NCI-H2081 (cell line): ENCODE results near the gene CFHR3.
"Not testable (repeated sequence)": the region's sequence is repeated elsewhere in the genome, so short reads cannot be mapped to it uniquely, and the experiment has no call there.

Source experiments
- DNase-seq, 2 experiments: peaks; one replicate each; lab custom pipeline; 2025; lab: John Stamatoyannopoulos, UW

CFHR3 gene

DNA sequence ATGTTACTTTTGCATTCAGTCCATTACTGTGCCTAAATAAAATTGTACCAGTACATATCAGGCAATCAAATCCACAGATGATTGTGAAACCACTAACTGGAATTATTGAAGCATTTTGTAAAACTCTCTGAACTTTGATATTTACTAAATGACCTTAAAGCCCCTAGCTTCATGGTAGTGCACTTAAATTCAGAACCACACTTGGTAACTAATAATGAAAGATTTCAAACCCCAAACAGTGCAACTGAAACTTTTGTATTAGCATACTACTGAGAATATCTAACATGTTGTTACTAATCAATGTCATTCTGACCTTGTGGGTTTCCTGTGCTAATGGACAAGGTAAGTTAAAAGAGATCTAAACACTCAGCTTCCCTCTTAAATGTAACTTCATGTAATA is at the start of gene CFHR3:
CFHR3 (plus strand) TSS at position 238 of the 400 bp plus-strand sequence; CDS start at position 285, 47 bp downstream.
- DNase-seq, result no peak

DNA sequence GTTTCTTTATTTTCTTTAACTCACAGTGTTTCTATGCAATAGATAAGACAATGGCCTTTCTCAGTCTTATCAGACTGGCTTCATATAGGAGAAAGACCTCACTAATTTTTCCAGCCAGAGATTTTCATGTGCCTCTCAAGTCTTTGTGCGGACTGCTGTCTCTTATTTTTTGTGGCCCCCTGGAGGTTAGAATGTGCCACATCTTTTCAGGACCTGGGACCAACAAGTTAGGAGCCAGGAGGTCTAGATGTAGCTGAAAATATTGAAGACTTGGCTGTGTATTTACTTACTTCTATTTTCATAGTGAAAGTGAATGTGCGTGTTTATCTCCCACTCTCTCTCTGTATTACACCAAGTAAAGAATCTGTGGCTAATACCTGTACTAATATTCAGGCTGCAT is 42.1 kb upstream of the CFHR3 start:
- no peak for DNase-seq

DNA sequence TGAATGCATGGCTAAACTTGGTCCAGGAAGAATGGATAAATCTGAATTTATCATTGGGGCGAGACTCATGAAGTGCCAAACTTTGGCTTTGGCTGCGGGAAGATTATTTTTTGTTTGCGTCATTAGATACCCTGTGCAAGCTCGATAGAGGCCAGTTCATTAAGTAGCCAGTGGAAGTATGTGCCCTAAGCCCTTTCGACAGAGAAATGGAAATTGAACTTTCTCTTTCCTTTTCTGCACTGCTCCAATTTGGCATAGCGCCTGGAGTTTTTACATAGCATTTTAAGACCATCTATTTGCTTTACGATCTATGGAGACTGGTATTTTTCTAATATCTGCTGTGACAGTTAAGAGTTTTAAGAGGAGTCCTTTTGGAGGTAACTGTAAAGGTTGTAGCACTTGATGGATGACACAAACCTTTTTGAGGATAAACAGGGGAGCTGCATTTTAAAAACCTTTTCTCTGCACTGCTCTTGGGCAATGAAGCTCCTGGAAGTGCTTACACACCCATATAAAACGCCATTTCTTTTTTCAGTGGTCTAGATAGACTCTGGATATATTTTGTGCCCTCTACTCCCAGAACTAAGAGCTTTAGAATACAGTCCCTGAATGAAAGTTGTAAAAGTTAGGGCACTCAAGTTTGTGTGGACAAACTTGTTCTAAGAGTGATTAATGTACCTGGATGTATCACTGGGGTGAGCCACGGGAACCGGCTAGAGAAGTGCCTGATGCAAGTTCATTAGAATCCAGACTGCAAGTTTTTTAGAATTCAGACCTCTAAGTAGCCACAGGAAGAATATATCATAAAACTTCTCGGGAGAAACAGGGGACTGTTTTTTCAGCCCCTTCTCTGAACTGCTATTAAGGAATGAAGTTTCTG is 41.3 kb upstream of the CFHR3 start:
- DNase-seq, result no peak

DNA sequence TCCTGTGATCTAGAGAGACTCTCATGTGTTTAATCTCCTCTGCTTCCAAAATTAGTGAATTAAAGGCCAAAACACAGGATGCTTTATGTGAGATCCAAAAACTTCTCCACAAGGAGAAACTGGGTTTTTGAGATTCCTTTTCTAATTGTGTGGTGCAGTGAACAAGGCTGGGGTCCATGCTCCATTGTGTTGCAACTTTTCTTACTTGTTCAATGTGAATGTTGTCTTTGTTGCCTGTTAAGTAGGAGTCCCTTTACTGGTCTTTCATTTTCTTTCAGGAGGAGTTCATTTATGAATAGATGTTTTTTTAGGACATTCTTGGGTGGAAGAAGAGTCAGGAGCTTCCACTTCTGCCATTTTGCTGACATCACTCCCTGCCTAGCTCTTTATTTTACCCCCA is 40.6 kb upstream of the CFHR3 start:
- DNase-seq, result no peak

DNA sequence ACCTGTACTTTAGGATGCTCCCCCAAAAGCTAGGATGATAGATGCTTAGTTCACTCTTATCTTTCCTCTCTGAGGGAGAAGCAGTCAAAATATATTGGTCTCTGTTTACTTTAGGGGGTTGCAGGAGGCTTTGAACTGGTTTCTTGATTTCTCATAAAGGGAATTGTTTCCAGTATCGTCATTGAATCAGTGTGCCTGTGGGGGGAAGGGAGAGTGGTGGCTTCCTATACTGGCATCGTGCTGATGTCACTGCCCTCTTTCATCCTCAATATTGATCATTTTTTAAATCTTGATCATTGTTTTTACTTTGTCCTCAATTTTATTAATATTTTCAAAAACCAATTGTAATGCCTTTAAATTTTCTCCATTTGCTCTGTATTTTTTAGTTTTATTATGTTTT is 40.2 kb upstream of the CFHR3 start:
- DNase-seq, result no peak

DNA sequence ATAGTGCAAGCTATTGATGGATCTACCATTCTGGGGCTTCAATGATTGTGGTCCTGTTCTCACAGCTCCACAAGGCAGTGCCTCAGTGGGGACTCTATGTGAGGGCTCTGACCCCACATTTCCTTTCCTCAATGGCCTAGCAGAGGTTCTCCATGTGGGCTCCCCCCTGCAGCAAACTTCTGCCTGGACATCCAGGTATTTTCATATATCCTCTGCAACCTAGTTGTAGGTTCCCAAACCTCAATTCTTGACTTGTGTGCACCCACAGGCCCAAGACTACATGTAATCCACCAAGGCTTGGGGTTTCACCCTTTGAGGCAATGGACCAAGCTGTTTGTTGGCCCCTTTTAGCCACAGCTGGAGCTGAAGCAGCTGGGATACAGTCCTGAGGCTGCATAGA is 35.9 kb upstream of the CFHR3 start:
- no peak for DNase-seq

DNA sequence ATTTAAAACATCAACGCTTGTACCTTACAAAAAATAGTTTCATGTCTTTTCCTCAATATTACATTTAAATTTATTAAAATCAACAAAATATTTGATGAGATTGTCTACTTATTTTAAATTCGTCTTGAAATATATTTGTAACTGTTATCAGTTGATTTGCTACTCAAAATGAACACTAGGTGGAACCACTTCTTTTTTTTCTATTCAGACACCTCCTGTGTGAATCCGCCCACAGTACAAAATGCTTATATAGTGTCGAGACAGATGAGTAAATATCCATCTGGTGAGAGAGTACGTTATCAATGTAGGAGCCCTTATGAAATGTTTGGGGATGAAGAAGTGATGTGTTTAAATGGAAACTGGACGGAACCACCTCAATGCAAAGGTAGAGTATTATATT is 31.4 kb upstream of the CFHR3 start:
- peak; percentile 74 to 89 for DNase-seq

DNA sequence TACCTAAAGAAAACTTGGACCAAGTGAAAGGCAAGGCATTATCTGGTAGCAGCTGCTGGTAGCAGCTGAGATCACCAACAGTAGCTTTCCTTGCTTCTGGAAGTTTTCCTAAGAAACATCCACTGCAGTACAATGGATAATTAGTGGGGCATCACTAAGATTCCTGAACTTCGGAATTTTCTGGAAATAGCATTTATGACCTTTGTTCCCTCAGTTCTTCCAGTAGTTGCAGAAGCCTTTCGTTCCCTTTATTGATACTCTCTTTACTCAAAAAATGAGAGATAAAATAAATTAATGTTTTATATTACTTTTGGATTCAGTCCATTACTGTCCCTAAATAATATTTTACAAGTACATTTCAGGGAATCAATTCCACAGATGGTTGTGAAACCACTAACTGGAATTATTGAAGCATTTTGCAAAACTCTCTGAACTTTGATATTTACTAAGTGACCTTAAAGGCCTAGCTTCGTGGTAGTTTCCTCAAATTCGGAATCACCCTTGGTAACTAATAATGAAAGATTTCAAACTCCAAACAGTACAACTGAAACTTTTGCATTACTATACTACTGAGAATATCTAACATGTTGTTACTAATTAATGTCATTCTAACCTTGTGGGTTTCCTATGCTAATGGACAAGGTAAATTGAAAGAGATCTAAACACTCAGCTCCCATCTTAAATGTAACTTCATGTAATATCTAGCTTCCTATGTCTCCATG is 9.5 kb upstream of the CFHR3 start:
- DNase-seq, result not testable (repeated sequence)

DNA sequence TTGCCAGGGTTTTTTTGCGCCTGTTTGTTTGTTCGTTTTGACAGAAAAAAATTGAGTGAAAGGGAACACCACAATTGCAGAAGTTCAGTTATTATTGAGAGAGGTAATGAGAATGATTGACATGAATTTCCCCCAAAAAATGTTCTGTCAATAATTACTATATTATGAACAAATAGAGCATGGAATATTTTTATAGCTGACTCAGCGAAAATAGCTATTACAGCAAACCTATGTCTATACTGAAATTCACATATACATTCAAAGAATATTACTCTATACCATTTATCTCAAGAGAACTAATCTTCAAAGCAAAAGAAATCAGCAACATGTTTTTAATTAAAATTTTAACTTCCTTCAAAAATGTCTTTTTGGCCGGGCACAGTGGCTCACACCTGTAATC is 4.8 kb upstream of the CFHR3 start:
- DNase-seq, result not testable (repeated sequence)

DNA sequence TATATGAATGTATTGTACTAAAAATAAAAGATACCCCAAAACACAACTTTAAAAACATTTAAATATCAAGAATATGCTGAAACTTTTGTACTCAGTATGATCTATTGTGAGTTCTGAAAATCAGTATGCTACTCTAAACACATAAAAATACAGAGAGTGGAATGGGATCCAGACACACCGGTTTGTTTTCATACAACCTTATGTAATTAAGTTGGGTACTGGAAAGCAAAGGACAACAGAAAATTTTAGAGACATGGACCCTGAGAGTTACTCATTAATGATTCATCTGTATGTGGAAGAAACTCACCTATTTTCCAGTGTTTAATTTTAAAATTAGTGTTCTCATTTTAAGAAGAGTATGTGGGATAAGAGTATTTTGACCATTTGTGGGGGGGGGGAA is 927 bp upstream of the CFHR3 start:
- no peak for DNase-seq

DNA sequence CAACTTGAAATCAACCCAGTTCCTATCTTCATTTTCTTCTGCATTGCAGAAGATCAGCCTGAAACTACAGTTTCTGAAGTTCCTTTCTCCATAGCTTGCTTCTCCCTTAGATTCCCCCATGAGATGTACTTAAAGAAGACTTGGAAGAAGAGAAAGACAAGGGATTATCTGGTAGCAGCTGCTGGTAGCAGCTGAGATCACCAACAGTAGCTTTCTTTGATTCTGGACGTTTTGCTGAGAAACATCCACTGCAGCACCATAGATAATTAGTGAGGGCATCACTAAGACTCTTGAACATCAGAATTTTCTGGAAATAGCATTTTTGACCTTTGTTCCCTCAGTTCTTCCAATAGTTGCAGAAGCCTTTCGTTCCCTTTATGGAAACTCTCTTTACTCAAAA is 465 bp upstream of the CFHR3 start:
- no peak for DNase-seq

DNA sequence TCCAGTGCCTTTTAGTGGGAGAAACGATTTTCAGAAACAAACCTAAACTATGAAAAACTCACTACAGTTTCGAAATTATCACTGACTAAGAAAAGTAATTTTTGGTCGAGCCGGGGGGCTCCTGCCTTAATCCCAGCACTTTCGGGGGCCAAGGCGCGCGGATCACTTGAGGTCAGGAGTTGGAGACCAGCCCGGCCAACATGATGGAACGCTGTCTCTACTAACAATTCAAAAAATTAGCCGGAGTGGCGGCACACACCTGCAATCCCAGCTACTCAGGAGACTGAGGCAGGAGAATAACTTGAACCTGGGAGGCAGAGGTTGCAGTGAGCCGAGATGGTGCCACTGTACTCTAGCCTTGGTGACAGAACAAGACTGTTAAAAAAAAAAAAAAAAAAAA is 3.0 kb downstream of the CFHR3 start:
- no peak for DNase-seq

DNA sequence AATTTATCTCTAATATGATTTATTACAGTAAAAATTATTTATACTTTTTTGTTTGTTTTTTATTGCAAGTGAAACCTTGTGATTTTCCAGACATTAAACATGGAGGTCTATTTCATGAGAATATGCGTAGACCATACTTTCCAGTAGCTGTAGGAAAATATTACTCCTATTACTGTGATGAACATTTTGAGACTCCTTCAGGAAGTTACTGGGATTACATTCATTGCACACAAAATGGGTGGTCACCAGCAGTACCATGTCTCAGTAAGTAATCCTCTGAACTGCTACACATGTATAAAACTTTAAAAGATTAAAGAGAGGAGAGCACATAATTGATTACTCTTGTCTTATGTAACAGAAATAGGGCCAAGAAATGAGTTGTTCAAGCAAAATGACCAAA is 4.5 kb downstream of the CFHR3 start:
- no peak for DNase-seq

DNA sequence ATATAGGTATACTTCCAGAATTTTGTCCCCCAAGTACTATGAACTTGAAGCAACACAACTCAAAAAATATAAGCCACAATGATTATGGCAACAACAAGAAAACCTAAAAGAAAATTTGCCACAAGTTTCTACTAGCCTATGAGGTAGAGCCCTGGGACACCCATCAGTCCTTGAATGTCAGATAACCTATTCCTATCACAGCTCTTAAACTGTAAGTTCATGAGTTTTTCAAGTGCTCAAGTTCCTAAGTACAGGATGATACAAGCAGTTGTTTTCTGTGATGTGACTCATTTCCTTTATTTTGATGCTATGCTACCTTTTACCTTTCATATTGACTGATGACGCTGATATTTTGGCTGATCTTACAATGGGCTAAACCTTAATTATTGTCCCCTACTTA is 16.6 kb downstream of the CFHR3 start:
- DNase-seq, result not testable (repeated sequence)

DNA sequence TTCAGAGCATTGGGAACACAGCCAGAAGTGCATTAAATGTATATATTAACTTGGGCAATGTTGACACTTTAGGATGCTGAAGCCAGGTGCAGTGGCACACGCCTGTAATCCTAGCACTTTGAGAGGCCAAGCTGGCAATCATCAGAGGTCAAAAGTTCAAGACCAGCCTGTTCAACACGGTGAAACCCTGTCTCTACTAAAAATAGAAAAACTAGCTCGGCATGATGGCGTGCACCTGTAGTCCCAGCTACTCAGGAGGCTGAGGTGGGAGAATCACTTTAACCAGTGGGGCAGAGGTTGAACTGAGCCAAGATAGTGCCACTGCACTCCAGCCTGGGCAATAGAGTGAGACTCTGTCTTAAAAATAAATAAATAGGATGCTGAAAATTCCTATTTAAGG is 19.5 kb downstream of the CFHR3 start:
- DNase-seq, result peak; percentile 94 to 99

DNA sequence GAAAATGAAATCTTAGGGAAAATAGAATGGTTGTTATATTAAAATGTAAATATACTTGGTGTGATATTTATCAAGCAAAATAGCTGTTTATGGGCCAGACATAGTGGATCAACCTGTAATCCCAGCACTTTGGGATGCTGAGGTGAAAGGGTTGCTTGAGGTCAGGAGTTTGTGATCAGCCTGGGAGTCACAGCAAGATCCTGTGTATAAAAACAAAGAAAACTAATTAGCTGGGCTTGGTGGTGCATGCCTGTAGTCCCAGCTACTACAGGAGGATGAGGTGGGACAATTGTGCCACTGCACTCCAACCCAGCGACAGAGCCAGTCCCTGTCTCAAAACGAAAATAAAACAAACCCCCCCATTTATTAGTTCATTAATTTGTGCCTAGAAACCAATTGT is 23.3 kb downstream of the CFHR3 start:
- no peak for DNase-seq

DNA sequence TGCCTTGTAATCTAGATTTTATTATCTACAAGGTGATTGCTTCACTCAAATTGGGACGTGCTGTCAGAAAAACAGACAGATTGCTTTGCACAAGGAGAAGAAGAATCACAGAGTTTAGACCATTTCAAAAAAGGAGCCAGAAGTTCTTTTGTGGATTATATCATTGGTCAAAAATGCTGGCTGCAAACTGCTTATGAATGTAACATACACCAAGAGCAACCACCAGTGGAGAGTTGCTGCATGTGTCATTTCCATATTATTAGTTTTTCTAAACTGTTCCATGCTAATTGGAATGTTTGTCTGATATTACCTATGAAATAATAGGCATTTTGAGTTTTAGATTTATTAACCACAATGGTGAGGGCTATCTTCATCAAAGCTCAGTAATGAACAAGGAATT is 27.3 kb downstream of the CFHR3 start:
- DNase-seq, result not testable (repeated sequence)

DNA sequence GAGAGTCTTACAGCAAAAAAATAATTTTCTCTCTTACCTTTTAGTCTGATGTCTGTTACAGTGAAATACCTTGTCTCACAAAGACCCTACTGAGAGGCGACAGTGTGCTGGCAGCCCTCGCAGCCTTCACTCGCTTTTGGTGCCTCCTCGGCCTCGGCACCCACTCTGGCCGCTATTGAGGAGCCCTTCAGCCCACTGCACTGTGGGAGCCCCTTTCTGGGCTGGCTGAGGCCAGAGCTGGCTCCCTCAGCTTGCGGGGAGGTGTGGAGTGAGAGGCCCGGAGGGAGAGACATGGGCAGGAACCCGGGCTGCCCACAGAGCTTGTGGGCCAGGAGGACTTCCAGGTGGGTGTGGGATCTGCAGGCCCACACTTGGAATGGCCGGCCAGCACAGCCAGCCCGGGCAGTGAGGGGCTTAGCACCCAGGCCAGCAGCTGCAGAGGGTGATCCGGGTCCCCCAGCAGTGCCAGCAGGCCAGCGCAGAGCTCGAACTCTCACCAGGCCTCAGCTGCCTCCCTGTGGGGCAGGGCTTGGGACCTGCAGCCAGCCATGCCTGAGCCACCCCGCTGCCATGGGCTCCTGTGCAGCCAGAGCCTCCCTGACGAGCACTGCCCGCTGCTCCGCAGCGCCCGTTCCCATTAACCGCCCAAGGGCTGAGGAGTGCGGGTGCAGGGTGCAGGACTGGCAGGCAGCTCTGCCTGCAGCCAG is 34.0 kb downstream of the CFHR3 start:
- DNase-seq, result no peak

DNA sequence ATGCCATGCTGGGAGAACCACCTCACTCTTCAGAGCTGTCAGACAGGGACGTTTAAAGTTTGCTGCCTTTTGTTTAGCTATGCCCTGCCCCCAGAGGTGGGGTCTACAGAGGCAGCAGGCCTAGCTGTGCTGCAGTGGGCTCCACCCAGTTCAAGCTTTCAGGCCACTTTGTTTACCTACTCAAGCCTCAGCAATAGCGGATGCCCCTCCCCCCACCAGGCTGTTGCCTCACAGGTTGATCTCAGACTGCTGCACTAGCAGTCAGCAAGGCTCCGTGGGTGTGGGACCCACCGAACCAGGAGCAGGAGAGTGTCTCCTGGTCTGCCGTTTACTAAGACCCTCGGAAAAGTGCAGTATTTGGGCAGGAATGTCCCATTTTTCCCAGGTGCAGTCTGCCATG is 42.8 kb downstream of the CFHR3 start:
- not testable (repeated sequence) for DNase-seq

DNA sequence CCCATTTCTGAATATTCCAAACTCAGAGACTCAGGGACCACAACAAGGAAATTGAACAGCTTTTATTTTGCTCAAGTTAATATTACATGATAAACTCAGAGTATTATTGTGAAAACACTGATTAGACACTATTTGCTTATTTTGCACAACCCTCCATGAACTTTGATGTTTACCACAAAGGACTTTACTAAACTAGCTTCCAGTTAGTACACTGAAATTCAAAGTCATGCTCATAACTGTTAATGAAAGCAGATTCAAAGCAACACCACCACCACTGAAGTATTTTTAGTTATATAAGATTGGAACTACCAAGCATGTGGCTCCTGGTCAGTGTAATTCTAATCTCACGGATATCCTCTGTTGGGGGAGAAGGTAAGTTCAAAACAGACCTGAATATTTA is 44.9 kb downstream of the CFHR3 start, which contains the start of gene CFHR1:
CFHR1 (plus strand) TSS at position 201 of the 400 bp plus-strand sequence; CDS start at position 315, 114 bp downstream.
- not testable (repeated sequence) for DNase-seq

DNA sequence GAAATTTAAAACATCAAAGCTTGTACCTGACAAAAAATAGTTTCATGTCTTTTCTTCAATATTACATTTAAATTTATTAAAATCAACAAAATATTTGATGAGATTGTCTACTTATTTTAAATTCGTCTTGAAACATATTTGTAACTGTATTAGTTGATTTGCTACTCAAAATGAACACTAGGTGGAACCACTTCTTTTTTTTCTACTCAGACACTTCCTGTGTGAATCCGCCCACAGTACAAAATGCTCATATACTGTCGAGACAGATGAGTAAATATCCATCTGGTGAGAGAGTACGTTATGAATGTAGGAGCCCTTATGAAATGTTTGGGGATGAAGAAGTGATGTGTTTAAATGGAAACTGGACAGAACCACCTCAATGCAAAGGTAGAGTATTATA is 53.2 kb downstream of the CFHR3 start:
- DNase-seq, result peak; percentile 73 to 92
